ENCODE results near the gene ME3.

Gene ME3

DNA sequence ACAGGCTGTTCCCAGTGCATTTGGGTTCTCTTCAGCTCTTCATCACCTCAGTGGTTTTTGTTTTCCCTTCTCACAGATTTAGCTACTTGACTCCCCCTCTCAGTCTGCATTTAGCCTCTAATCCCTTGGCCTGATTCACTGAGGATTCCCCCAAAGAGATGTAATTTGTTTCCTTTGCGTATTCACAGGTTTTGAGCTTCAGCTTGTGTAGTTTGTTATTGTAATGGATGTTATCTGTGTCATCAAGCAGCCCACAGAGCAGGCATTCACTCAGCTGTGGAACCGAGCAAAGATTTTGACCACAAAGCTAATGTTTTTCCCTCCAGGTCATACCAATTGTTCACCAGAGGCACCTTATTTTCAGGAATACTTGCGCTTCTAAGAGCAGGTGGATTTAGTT lies 6.4 kb upstream of the ME3 start:
- peak; percentile 49 for DNase-seq (ENCODE audit: low read depth, low spot score)
- H3K36me3 ChIP-seq (ENCODE audit: insufficient read depth, insufficient read length, low read length), result no peaks in the 10 kb centered on the region
- no peak for TF ChIP-seq SUZ12 (IDR thresholded peaks at IDR 0.05; ENCODE audit: extremely low read depth, insufficient read depth, insufficient read length)
- TF ChIP-seq ZNF274 (IDR thresholded peaks at IDR 0.05; ENCODE audit: low read depth, low read length), result no peak
- TF ChIP-seq YY1 (IDR thresholded peaks at IDR 0.05; ENCODE audit: insufficient read depth, insufficient read length), result no peak
- H3K27me3 ChIP-seq (ENCODE audit: insufficient read depth, insufficient read length), result peaks cover 37% of the 10 kb centered on the region
- H3K4me3 ChIP-seq (ENCODE audit: insufficient read length, low read depth), result no peak overlapping the region
- H3K4me1 ChIP-seq (ENCODE audit: insufficient read depth, insufficient read length), result peaks cover 4% of the 10 kb centered on the region
- H3K9ac ChIP-seq (ENCODE audit: insufficient read length, low read depth), result no peak overlapping the region
- H3K9me3 ChIP-seq (ENCODE audit: insufficient read depth, low read length), result no peaks in the 10 kb centered on the region

DNA sequence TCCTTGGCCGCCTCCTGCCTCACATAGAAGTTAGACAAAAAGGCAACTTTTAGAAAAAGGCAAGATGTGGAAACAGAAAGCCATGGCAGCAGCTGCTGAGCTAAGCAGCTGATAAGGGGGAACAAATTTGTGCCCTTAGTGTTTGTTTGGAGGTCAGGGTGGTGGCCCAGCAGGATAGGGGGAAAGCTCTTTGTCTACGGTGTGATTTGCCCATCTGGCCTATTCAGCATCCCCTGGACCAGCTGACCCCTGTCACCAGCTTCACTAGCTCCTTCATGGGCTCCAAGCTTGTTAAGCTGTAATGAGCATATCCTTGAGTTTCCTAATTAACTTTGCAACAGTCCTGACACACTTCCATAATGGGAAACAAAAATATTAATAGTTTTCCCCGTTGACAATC lies 5.9 kb upstream of the ME3 start:
- Histone ChIP-seq H3K4me1 (ENCODE audit: insufficient read depth, insufficient read length) (peaks cover 4% of the 10 kb centered on the region), H3K36me3 (ENCODE audit: insufficient read depth, insufficient read length, low read length) (no peaks in the 10 kb centered on the region), H3K9ac (ENCODE audit: insufficient read length, low read depth) (no peak overlapping the region), H3K9me3 (ENCODE audit: insufficient read depth, low read length) (no peaks in the 10 kb centered on the region), H3K27me3 (ENCODE audit: insufficient read depth, insufficient read length) (peaks cover 42% of the 10 kb centered on the region), H3K4me3 (ENCODE audit: insufficient read length, low read depth) (no peak overlapping the region)
- TF ChIP-seq YY1 (IDR thresholded peaks at IDR 0.05; ENCODE audit: insufficient read depth, insufficient read length) (no peak), SUZ12 (IDR thresholded peaks at IDR 0.05; ENCODE audit: extremely low read depth, insufficient read depth, insufficient read length) (no peak), ZNF274 (IDR thresholded peaks at IDR 0.05; ENCODE audit: low read depth, low read length) (no peak)
- no peak for DNase-seq (ENCODE audit: low read depth, low spot score)

DNA sequence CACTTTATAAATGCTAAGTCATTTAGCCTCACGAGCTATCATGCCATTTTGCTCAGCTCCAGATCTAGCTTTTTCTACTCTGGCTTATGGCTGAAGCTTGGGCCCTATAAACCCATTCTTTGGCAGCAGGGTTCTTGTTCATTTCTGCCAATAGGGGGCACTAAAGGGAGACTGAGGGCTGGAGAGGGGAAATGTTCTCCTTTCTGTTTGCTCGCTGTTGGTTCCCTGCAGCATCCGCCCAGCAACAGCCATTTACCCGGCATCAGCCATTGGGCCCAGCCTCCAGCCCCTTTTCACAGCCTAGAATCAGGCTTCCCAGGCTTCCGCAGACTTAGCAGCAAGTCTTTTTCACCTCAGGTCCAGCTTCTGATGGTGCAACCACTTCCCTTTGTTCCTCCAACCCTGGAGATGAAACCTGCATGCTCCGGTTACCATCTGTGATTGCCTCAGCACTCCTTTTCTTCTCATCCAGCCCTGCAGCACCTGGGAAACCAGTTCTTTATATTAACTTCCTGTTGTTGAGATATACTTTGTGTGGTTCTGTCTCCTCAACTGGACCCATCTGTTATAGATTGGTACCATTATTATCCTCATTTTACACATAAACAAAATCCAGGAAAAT lies 4.2 kb upstream of the ME3 start:
- H3K9me3 ChIP-seq (ENCODE audit: insufficient read depth, low read length), result no peaks in the 10 kb centered on the region
- TF ChIP-seq YY1 (IDR thresholded peaks at IDR 0.05; ENCODE audit: insufficient read depth, insufficient read length) (no peak), SUZ12 (IDR thresholded peaks at IDR 0.05; ENCODE audit: extremely low read depth, insufficient read depth, insufficient read length) (no peak), ZNF274 (IDR thresholded peaks at IDR 0.05; ENCODE audit: low read depth, low read length) (no peak)
- no peak overlapping the region for H3K4me3 ChIP-seq (ENCODE audit: insufficient read length, low read depth)
- no peaks in the 10 kb centered on the region for H3K36me3 ChIP-seq (ENCODE audit: insufficient read depth, insufficient read length, low read length)
- H3K27me3 ChIP-seq (ENCODE audit: insufficient read depth, insufficient read length), result peaks cover 48% of the 10 kb centered on the region
- peaks cover 4% of the 10 kb centered on the region for H3K4me1 ChIP-seq (ENCODE audit: insufficient read depth, insufficient read length)
- no peak overlapping the region for H3K9ac ChIP-seq (ENCODE audit: insufficient read length, low read depth)
- peak; percentile 32 for DNase-seq (ENCODE audit: low read depth, low spot score)

DNA sequence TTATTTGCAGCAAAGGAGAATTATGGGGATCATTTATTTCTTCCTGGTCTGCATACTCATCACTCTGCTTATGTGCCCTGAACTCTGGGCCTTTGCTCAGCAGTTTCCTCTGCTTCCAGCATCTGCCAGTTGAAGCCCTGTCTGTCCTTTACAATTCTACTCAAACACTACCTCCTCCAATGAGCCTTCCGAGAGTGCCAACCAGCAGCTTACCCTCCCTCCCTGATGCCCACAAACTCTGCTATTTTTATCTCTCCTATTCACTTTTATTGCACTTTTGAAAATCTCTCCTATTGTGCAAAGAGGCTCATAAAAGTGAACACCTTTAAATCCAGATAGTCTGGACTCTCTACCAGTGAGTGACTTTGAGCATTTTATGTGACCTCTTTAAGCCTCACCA lies 3.6 kb upstream of the ME3 start:
- Histone ChIP-seq H3K9me3 (ENCODE audit: insufficient read depth, low read length) (no peaks in the 10 kb centered on the region), H3K9ac (ENCODE audit: insufficient read length, low read depth) (no peak overlapping the region), H3K4me3 (ENCODE audit: insufficient read length, low read depth) (no peak overlapping the region), H3K36me3 (ENCODE audit: insufficient read depth, insufficient read length, low read length) (no peaks in the 10 kb centered on the region), H3K27me3 (ENCODE audit: insufficient read depth, insufficient read length) (peaks cover 52% of the 10 kb centered on the region), H3K4me1 (ENCODE audit: insufficient read depth, insufficient read length) (peaks cover 4% of the 10 kb centered on the region)
- TF ChIP-seq YY1 (IDR thresholded peaks at IDR 0.05; ENCODE audit: insufficient read depth, insufficient read length) (no peak), SUZ12 (IDR thresholded peaks at IDR 0.05; ENCODE audit: extremely low read depth, insufficient read depth, insufficient read length) (no peak), ZNF274 (IDR thresholded peaks at IDR 0.05; ENCODE audit: low read depth, low read length) (no peak)
- no peak for DNase-seq (ENCODE audit: low read depth, low spot score)

DNA sequence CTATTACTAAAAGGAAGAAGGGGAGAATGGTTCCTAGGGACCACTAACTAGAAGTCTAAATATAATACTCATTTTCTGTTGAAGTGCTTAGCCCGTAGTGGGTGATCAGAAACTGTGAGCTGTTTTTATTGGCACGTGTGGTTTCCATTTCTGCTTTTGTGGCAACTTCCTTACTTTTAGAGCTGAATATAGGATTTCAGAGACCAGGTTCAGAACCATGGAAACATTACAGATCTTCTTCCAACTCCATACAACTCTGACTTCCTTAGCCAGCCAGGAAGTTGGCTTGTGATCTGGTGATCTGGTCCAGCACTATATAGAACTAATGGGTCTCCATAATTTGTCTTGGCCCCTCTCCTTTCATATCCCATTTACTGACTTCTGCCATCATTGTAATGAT lies 2.6 kb upstream of the ME3 start:
- H3K4me1 ChIP-seq (ENCODE audit: insufficient read depth, insufficient read length), result peaks cover 4% of the 10 kb centered on the region
- no peak for DNase-seq (ENCODE audit: low read depth, low spot score)
- no peaks in the 10 kb centered on the region for H3K36me3 ChIP-seq (ENCODE audit: insufficient read depth, insufficient read length, low read length)
- no peak for TF ChIP-seq YY1 (IDR thresholded peaks at IDR 0.05; ENCODE audit: insufficient read depth, insufficient read length)
- no peak for TF ChIP-seq ZNF274 (IDR thresholded peaks at IDR 0.05; ENCODE audit: low read depth, low read length)
- no peak for TF ChIP-seq SUZ12 (IDR thresholded peaks at IDR 0.05; ENCODE audit: extremely low read depth, insufficient read depth, insufficient read length)
- no peaks in the 10 kb centered on the region for H3K9me3 ChIP-seq (ENCODE audit: insufficient read depth, low read length)
- H3K4me3 ChIP-seq (ENCODE audit: insufficient read length, low read depth), result no peak overlapping the region
- no peak overlapping the region for H3K9ac ChIP-seq (ENCODE audit: insufficient read length, low read depth)
- H3K27me3 ChIP-seq (ENCODE audit: insufficient read depth, insufficient read length), result peaks cover 59% of the 10 kb centered on the region

DNA sequence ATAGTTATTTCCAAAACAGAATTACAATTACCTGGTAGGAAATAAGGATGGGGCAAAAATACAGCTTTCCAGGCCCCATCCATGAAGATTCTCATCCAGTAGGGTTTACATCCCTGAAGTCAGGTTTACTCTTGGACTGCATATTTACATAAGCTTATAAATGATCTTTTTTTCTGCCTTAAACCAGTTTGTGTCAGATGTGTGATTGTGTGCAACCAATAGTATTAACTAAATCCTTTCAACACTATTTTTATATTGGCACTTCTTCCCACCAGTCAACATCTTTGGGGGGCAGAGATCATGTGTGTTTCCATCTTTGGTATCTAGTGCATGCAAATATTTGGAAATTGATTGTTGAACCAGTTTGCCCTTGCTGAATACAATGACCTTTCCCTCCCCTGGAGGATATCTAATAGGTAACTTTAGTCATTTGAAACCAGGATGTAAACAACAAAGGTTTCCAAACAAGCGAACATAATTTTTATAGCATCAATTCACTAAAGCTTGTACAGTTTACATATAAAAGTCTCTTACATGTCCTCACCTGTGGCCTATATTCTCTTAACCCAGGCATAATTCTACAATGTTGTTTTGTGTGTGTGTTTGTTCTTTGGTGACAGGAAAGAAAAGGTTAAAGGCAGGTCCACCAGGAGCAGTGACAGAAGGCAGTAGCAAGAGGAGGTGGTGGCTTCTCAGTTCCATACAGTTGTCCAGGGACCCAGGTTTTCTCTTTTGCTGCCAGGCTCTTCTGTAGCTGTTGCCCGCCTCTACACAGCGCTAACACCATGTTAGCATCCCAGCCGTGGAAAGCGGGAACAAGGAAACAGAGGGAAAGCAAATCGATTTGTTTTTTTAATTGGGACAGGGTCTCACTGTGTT lies 1.7 kb upstream of the ME3 start:
- H3K27me3 ChIP-seq (ENCODE audit: insufficient read depth, insufficient read length), result peaks cover 66% of the 10 kb centered on the region
- DNase-seq (ENCODE audit: low read depth, low spot score), result no peak
- TF ChIP-seq ZNF274 (IDR thresholded peaks at IDR 0.05; ENCODE audit: low read depth, low read length) (no peak), YY1 (IDR thresholded peaks at IDR 0.05; ENCODE audit: insufficient read depth, insufficient read length) (no peak), SUZ12 (IDR thresholded peaks at IDR 0.05; ENCODE audit: extremely low read depth, insufficient read depth, insufficient read length) (no peak)

More for the DNA sequence above, 1.7 kb upstream of the ME3 start:
- Histone ChIP-seq H3K36me3 (ENCODE audit: insufficient read depth, insufficient read length, low read length) (no peaks in the 10 kb centered on the region), H3K4me1 (ENCODE audit: insufficient read depth, insufficient read length) (peaks cover 4% of the 10 kb centered on the region), H3K4me3 (ENCODE audit: insufficient read length, low read depth) (no peak overlapping the region), H3K9me3 (ENCODE audit: insufficient read depth, low read length) (no peaks in the 10 kb centered on the region), H3K9ac (ENCODE audit: insufficient read length, low read depth) (no peak overlapping the region)
